GM12874 (cell line): ENCODE measurements around the gene SLC35G6.

Experiments used
- TF ChIP-seq, protein P1 (sequence below): IDR thresholded peaks from 2 replicates; pipeline ENCODE4 v1.5.1; 2011; ENCODE audit warnings: low read depth, mild to moderate bottlenecking, control low read depth, low read length, moderate library complexity; ENCODE audit not compliant: insufficient read depth

SLC35G6 gene

DNA sequence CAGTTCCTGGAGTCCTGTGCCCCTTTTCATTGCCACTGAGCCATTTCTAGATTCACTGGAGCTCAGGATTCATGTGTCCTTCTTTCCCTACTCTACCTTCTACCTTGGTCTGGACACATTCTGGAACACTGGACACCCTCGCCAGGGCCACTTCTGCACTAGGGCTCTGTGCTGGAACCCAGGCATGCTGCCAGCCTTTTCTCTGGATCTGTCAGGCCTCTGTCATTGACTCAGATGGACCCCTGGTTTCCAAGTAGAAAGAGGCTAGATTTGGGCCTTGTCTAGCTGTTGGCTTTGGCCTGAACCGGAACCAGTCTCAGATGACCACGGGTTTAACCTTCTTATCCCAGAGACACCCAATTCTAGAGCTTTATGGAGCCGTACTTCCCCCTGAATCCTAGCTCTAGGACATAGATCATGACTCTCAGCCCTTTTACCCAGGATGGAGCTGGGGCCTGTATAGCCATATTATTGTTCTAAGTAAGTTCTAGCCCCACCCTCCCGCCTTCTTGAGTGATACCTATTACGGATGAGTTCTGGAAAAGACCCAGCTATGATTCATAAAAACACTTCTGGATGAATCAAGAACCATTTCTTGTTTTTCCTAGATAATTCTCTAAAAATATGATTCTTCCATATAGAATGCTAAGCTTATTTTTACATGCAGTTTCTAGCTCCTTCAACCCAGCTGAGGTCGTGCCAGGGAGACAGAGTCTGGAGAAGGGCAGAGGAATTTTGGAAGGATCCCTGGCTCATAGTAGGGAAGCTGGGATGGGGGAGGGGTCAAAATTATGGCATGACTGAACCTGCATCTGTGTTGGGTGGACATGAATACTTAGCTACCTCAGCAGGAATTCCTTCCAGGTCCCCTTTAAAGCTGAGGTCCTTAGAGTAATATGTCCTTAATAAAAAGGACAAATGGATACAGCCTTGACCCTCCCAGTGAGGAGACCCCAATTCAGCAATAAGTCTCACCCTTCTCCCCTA, 37.5 kb upstream of the SLC35G6 start:
- TF ChIP-seq, protein P1, sequence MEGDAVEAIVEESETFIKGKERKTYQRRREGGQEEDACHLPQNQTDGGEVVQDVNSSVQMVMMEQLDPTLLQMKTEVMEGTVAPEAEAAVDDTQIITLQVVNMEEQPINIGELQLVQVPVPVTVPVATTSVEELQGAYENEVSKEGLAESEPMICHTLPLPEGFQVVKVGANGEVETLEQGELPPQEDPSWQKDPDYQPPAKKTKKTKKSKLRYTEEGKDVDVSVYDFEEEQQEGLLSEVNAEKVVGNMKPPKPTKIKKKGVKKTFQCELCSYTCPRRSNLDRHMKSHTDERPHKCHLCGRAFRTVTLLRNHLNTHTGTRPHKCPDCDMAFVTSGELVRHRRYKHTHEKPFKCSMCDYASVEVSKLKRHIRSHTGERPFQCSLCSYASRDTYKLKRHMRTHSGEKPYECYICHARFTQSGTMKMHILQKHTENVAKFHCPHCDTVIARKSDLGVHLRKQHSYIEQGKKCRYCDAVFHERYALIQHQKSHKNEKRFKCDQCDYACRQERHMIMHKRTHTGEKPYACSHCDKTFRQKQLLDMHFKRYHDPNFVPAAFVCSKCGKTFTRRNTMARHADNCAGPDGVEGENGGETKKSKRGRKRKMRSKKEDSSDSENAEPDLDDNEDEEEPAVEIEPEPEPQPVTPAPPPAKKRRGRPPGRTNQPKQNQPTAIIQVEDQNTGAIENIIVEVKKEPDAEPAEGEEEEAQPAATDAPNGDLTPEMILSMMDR = no peak

DNA sequence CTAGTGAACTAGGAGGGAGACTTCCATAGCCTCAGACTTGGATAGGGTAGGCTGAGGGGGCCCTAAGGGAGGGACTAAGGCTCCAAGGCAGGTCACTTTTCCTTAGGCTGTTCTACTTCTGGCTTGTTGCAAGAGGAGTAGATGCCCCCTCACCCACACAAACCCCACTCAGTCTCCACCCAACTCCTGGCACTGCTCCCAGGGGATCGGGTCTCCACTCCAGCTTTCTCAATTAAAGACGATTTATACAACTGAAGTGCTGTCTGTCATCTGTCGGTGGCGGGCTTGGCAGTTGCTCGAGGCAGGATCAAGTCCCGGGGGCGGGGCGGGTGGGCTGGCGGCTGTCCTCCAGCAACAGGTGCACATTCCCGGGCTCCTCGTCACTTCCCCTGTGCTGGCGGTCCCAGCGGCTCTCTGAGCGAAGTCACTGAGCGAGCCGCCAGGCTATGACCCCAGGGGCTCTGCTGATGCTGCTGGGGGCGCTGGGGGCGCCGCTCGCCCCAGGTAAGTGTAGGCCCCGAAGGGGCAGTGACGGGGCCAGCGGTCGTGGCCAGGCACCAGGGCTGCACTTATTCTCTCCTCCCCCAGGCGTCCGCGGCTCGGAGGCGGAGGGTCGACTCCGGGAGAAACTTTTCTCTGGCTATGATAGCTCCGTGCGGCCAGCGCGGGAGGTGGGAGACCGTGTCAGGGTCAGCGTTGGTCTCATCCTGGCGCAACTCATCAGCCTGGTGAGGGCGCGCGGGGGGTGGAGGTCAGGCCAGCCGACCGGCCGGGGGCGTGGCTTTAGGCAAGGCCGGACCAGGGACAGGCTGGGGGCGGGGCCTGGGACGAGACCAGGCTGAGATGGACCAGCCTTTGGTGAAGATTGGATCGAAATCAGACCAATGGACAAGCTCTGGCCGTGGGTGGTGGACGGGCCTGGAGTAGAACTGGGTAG, 36.3 kb upstream of the SLC35G6 start, which contains the start of gene CHRNB1:
Gene CHRNB1, plus strand, starts transcription at position 380 of the 937 bp plus-strand sequence. Its CDS starts 67 bp downstream, at position 447.
- TF ChIP-seq, protein P1 = no peak

DNA sequence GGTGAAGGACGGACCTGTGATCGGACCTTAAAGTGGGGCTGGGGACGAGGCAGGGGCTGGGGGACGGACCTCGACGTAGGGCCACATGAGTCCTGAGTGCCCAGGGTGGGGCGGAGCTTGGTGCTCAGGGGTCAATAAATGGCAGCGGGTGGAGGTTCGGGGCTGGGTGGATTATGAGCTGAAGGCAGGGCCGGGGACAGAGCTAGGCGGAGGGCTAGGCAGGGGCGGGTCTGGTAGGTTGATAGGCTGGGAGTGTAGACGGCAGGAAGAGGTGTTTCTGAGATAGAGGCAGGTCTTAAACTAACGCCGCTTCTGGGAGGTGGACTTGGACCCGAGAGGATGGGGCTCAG, 35.7 kb upstream of the SLC35G6 start:
- TF ChIP-seq, protein P1 = no peak

DNA sequence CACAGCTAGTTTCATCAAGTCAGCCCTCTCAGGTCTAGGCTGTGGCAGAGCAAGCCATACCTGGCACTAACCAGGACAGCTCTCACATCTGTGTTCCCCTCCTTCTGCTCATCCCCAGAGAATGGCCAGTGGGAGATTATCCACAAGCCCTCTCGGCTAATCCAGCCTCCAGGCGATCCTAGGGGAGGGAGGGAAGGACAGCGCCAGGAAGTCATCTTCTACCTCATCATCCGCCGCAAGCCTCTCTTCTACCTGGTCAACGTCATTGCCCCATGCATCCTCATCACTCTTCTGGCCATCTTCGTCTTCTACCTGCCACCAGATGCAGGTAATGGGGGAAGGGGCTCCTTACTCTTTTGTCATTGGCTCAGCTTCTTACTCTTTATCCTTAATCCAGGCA, 32.8 kb upstream of the SLC35G6 start:
- TF ChIP-seq, protein P1 = no peak

DNA sequence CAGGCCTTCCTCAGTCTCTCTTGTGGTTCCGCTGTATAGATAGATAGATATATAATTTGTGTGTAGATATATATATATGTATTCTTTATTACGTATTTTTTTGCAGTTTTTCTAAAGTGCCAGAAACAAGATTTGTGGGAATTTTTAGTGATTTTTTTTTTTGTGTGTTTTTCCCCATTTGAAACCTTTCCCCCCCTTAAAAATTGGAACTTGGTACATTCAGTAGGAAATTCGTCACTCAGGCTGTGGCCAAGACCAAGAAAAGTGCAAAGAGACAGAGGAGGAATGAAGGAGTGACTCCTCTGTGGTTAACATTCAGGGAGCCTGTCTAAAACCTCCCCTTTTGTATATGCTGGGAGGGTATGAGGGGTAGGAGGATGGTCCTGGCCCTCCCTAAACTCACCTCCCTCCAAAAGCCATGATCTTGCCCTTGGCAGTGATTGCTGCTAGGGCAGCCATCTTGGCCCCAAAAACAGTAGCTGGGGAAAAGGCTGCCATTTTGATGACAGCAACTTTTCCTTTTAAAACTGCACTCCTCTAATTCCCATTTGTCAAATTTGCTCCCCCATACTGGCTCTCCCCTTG, 21.2 kb upstream of the SLC35G6 start:
- TF ChIP-seq, protein P1 = no peak

DNA sequence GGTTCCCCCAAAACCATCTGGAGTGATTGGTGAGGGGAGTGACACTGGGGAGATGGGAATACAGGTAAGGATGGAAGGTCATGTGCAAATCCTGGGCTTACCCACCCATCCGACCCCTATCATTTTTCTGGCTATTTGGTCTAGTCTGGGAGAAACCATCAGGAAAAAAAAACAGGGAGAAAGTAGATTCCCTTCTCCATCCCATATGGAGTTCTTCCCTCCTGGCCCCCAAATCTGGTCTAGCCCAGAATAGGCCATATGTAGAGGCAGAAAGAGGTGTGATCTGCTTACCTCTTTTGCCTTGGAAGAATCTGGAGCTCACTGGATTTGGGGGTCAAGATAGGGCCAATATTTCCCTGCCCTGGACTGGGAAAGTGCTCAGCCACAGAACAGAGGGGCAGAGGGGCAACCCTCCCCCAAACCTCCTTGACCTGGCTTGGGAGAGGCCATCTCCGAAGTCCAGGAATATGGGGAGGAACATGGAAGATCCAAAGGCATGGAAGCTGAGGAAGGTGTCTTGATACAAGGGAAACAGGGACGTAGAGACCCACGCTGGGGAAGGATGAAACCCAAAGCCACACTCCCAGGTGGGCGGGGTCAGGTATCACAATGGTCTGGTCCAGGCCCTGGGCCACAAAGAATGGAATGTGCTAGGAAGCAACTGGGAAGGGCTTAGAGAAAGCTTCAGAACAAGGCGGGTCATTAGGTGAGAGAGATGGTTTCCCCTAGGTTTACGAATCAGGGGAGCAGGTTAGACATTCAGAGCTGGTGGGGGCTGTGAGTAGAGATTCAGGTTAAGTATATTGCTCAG, 20.2 kb upstream of the SLC35G6 start:
- TF ChIP-seq, protein P1 = no peak
